GM12865 (cell line): ENCODE data around the gene GNB3.

ENCODE experiments used
- DNase-seq: peaks from one replicate; pipeline ENCODE4 v3.0.0; 2010; ENCODE audit warnings: low read depth
- H3K4me3 ChIP-seq: 2 replicates; pipeline ENCODE4 v1.5.1; 2011; ENCODE audit warnings: mild to moderate bottlenecking, low read depth, low read length, control low read depth
- TF ChIP-seq, protein P1 (sequence below): IDR thresholded peaks from 2 replicates; pipeline ENCODE4 v1.5.1; 2011; ENCODE audit warnings: low read length, control low read depth, low read depth, inconsistent platforms; ENCODE audit not compliant: insufficient read depth; ENCODE audit errors: missing control alignments

Gene GNB3

DNA sequence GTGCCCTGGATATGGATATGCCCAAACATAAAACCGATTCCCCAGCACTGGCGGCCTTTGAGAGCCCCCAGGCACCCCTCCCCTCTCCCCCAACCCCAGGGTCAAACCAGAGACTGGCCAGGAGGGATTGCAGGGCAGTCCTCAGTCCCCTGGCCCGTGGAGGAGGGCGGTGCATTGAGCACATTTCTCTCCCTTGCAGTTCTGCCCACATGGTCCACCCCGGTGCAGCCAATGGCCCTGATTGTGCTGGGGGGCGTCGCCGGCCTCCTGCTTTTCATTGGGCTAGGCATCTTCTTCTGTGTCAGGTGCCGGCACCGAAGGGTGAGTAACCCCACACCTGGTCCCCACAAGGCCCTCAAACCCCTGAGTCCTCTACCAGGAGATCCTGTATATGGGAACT, 22.5 kb upstream of the GNB3 start:
- no peak for DNase-seq
- no peak overlapping the region for H3K4me3 ChIP-seq
- TF ChIP-seq, protein P1, sequence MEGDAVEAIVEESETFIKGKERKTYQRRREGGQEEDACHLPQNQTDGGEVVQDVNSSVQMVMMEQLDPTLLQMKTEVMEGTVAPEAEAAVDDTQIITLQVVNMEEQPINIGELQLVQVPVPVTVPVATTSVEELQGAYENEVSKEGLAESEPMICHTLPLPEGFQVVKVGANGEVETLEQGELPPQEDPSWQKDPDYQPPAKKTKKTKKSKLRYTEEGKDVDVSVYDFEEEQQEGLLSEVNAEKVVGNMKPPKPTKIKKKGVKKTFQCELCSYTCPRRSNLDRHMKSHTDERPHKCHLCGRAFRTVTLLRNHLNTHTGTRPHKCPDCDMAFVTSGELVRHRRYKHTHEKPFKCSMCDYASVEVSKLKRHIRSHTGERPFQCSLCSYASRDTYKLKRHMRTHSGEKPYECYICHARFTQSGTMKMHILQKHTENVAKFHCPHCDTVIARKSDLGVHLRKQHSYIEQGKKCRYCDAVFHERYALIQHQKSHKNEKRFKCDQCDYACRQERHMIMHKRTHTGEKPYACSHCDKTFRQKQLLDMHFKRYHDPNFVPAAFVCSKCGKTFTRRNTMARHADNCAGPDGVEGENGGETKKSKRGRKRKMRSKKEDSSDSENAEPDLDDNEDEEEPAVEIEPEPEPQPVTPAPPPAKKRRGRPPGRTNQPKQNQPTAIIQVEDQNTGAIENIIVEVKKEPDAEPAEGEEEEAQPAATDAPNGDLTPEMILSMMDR, result no peak

DNA sequence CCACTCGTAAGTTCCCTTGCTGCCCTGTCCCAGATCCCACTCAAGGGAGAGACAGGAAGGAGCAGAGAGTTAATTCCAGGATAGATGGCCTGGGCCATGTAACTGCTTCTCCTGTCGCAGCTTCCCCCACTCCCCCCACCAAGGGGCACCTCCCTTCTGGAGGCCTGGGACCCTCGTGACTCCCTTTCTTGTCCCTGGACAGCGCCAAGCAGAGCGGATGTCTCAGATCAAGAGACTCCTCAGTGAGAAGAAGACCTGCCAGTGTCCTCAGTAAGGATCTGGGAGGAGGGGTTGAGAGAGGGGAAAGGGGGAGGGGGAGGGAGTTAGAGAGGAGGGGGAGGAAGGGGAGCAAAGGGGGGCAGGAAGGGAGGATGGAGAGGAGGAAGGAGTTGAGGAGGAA, 22.1 kb upstream of the GNB3 start:
- TF ChIP-seq, protein P1, result no peak
- H3K4me3 ChIP-seq, result no peak overlapping the region
- no peak for DNase-seq

- H3K4me3 ChIP-seq, result no peak overlapping the region
- TF ChIP-seq, protein P1, result no peak
- DNase-seq, result no peak
Observed at GRCh38 chr12:6819106-6820030, 21.4 kb upstream of the GNB3 start.

GRCh38 chr12:6820166-6820565, 20.6 kb upstream of the GNB3 start:
- no peak overlapping the region for H3K4me3 ChIP-seq
- TF ChIP-seq, protein P1, result no peak
- no peak for DNase-seq

DNA sequence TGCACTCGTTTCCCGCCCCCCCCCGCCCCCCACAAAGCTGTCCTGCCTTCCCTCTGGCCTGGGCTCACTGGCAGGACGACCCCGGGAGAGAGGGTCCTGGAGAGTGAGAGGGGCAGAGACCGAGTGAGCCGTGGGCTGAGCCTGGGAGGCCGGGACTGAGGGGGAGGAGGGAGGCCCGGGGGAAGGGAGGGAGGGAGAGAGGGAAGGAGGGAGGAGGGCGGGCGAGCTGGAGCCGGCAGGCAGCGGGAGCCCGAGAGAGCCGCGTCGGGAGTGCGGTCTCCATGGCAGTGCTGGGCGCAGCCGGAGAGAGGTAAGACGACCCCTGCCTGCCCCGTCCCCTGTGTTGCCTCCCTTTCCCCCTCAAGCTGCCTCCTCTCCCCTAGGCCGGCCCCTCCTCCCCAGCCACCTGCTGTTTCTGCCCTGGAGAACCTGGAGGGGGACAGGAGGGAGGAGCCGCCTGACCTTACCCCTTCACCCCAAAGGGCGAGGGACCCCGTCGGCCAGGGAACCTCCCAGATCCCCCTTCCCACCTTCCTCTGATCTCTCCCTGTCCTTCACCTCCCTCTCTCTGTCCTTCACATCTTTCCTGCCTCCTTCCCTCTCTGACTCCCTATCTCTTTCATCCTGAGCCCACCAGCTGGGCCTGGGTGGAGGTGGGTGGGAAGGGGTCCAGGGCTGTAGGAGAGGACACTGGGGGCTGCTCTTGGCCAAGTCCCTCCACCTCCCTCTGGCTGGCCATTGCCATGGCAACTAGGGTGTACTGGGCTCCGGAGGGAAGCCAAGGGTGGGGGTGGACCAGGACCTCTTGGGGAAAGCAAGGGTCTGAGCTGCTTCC, 18.9 kb upstream of the GNB3 start, which contains the start of gene GPR162:
Gene GPR162, plus strand, starts transcription at position 231 of the 835 bp plus-strand sequence. CDS start 2,078 bp downstream, outside the sequence.
- no peak within 1 kb of the TSS for H3K4me3 ChIP-seq
- TF ChIP-seq, protein P1, result no peak
- no peak for DNase-seq

DNA sequence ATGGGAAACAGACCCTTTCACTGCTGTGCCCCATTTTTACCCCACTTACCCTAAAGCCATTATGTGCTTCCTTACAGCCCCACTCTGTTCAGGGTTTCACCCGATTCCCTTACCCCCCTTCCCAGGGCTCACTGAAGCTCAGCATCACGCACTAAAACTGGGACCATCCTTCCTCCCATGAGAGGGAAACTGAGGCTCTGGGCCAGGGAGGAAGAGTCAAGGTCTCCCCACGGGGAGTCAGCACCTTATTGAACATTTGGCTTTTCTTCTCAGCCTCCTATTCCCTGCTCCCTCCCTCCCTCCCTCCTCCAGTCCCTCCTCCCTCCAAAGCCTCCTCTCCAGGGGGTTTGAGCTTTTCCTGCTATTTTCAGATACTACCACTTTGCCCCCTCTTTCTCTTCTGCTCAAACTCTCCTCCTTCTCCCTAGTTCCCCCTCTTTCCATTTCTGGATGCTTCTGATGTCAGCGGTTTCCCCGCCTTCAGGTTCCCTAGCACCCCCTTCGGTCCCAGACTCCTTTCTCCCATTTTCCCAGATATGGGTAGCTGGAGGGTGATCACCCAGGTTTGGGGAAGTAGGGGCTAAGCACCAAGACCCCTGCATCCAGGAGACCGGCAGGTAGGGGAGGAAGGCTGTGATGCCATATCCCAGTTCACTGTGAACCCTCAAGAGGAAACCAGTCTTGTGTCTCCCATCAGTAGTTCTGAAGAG, 18.1 kb upstream of the GNB3 start:
- no peak overlapping the region for H3K4me3 ChIP-seq
- no peak for DNase-seq
- TF ChIP-seq, protein P1, result no peak
